Measurements from ENCODE around the gene TTC28. TPM values are rescaled to one million over a fixed set of nuclear protein-coding genes. Genes with fewer than 3 reads are reported as not detected.
"Not testable (repeated sequence)": the region's sequence is repeated elsewhere in the genome, so short reads cannot be mapped to it uniquely, and the experiment has no call there.

TTC28 gene
- total RNA-seq, 5 donors from 2014 or later (not counting 1 experiment from before 2014, with no cell fraction given): 2.3 to 7.8 (median 3.0) TPM

DNA sequence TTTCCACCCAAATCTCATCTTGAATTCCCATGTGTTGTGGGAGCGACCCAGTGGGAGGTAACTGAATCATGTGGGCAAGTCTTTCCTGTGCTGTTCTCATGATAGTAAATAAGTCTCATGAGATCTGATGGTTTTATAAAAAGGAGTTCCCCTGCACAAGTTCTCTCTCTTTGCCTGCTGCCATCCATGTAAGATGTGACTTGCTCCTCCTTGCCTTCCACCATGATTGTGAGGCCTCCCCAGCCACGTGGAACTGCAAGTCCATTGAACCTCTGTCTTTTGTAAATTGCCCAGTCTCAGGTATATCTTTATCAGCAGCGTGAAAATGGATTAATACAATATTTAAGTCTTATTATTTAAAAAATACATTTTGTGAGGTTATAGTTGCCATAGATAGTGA, 315.5 kb downstream of the TTC28 start:
- POLR2A ChIA-PET; H3K9me3 ChIP-seq; H3K27ac ChIP-seq (ENCODE audit: low read length); DNase-seq; H3K4me3 Mint-ChIP-seq; CTCF ChIA-PET; H3K27ac Mint-ChIP-seq; H3K27me3 ChIP-seq (replicated peaks in 1 of 2; ENCODE audit: control insufficient read depth in 2 of 2, extremely low read depth in 1 of 2, insufficient read depth in 2 of 2, low read length in 1 of 2); H3K36me3 ChIP-seq (ENCODE audit: control insufficient read depth in 2 of 2, extremely low read depth in 1 of 2, insufficient read depth in 1 of 2, low read length in 1 of 2); H3K36me3 Mint-ChIP-seq; ATAC-seq (replicated peaks in 1 of 4); H3K4me1 Mint-ChIP-seq; H3K4me1 ChIP-seq (ENCODE audit: control insufficient read depth in 1 of 2, extremely low read depth in 1 of 2, insufficient read depth in 2 of 2, low read length in 2 of 2); H3K4me3 ChIP-seq (ENCODE audit: control insufficient read depth in 1 of 2, extremely low read depth in 1 of 2, low read length in 1 of 2): not testable (repeated sequence)
- H3K9me3 Mint-ChIP-seq: peaks cover 7 to 23% (median 12%) of the 10 kb centered on the region in 3 donors
- WGBS (ENCODE audit: insufficient coverage): no CpG with 5 or more reads among the region's 3 CpGs
- H3K27me3 Mint-ChIP-seq: peaks cover 6 to 16% of the 10 kb centered on the region in 2 donors

DNA sequence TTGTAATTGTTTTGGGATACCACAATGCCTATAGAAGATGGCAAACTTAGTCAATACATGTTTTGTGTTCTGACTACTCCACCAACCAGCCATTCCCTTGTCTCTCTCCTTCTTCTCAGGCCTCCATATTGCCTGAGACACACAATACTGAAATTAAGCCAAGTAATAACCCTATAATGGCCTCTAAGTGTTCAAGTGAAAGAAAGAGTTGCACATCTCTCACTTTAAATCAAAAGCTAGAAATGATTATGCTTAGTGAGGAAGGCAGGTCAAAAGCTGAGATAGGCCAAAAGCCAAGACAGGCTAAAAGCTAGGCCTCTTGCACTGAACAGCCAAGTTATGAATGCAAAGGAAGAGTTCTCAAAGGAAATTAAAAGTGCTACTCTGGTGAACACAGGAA, 318.7 kb downstream of the TTC28 start:
- H3K27ac ChIP-seq (ENCODE audit: low read length): no peak overlapping the region
- H3K9me3 Mint-ChIP-seq: peaks cover 7 to 20% (median 8%) of the 10 kb centered on the region in 3 donors
- no peaks in the 10 kb centered on the region for H3K9me3 ChIP-seq
- H3K36me3 ChIP-seq (ENCODE audit: control insufficient read depth in 2 of 2, extremely low read depth in 1 of 2, insufficient read depth in 1 of 2, low read length in 1 of 2): no peaks in the 10 kb centered on the region
- H3K4me3 Mint-ChIP-seq: no peak overlapping the region
- H3K4me1 ChIP-seq (ENCODE audit: control insufficient read depth in 1 of 2, extremely low read depth in 1 of 2, insufficient read depth in 2 of 2, low read length in 2 of 2): no peaks in the 10 kb centered on the region
- no peaks in the 10 kb centered on the region for H3K27me3 ChIP-seq (replicated peaks in 1 of 2; ENCODE audit: control insufficient read depth in 2 of 2, extremely low read depth in 1 of 2, insufficient read depth in 2 of 2, low read length in 1 of 2)
- H3K4me3 ChIP-seq (ENCODE audit: control insufficient read depth in 1 of 2, extremely low read depth in 1 of 2, low read length in 1 of 2): no peak overlapping the region
- H3K27ac Mint-ChIP-seq: no peak overlapping the region
- H3K36me3 Mint-ChIP-seq: peaks cover 2% of the 10 kb centered on the region
- DNase-seq (no peak), ATAC-seq (replicated peaks in 1 of 4) (no peak)
- POLR2A ChIA-PET: no interaction called here
- H3K4me1 Mint-ChIP-seq: peaks cover 0 to 5% (median 0%) of the 10 kb centered on the region in 3 donors
- CTCF ChIA-PET: no interaction called here
- peaks cover 2 to 3% of the 10 kb centered on the region in 2 donors for H3K27me3 Mint-ChIP-seq

DNA sequence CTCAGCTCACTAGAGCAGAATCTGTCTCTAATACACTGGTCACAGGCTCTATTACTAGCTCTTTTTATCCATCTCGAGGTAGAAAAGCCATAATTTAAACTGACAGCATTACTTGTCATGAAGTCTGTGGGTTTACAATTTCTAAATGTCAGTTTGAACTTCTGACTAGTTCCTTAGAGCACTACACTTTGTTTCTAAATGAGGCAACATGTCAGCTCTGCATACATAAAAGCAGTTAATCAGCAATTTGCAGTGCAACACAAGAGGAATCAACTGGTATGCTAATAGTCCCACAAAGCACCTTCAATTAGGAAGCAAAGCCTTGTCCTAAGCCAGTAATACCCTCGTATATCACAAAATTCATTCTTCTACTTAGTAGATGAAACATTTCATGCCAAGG, 321.3 kb downstream of the TTC28 start:
- CTCF ChIA-PET: interaction anchor here in 1 of 2 donors (0.6 kb wide), 1 partner anchor 23 kb away, joined by 3 read pairs; no protein-coding TSS in a partner anchor
- H3K36me3 ChIP-seq (ENCODE audit: control insufficient read depth in 2 of 2, extremely low read depth in 1 of 2, insufficient read depth in 1 of 2, low read length in 1 of 2): no peaks in the 10 kb centered on the region
- H3K4me3 ChIP-seq (ENCODE audit: control insufficient read depth in 1 of 2, extremely low read depth in 1 of 2, low read length in 1 of 2): no peak overlapping the region
- DNase-seq (no peak), ATAC-seq (replicated peaks in 1 of 4) (no peak)
- H3K27ac Mint-ChIP-seq: no peak overlapping the region
- WGBS (ENCODE audit: insufficient coverage): no CpG with 5 or more reads among the region's 2 CpGs
- no peaks in the 10 kb centered on the region for H3K27me3 ChIP-seq (replicated peaks in 1 of 2; ENCODE audit: control insufficient read depth in 2 of 2, extremely low read depth in 1 of 2, insufficient read depth in 2 of 2, low read length in 1 of 2)
- H3K27me3 Mint-ChIP-seq: peaks cover 3 to 4% of the 10 kb centered on the region in 2 donors
- no peak overlapping the region for H3K27ac ChIP-seq (ENCODE audit: low read length)
- H3K9me3 ChIP-seq: no peaks in the 10 kb centered on the region
- no peak overlapping the region for H3K4me3 Mint-ChIP-seq
- peaks cover 0 to 5% (median 0%) of the 10 kb centered on the region in 3 donors for H3K4me1 Mint-ChIP-seq
- peaks cover 7 to 13% (median 8%) of the 10 kb centered on the region in 3 donors for H3K9me3 Mint-ChIP-seq
- H3K4me1 ChIP-seq (ENCODE audit: control insufficient read depth in 1 of 2, extremely low read depth in 1 of 2, insufficient read depth in 2 of 2, low read length in 2 of 2): no peaks in the 10 kb centered on the region
- H3K36me3 Mint-ChIP-seq: no peaks in the 10 kb centered on the region
- POLR2A ChIA-PET: no interaction called here

DNA sequence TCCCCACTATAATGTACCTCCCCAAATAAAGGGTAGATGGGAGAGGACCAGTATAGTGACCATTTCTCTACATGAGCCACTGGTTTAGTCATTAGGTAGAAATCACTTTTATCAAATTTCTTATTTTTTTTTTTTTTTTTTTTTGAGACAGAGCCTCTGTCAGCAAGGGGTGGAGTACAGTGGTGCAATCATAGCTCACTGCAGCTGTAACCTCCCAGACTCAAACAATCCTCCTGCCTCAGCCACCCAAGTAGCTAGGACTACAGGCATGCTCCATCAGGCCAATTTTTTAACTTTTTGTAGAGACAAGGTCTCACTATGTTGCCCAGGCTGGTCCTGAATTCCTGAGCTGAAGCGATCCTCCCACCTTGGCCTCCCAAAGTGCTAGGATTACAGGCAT, 322.4 kb downstream of the TTC28 start:
- Histone ChIP-seq H3K27me3 (replicated peaks in 1 of 2; ENCODE audit: control insufficient read depth in 2 of 2, extremely low read depth in 1 of 2, insufficient read depth in 2 of 2, low read length in 1 of 2) (no peaks in the 10 kb centered on the region), H3K4me1 (ENCODE audit: control insufficient read depth in 1 of 2, extremely low read depth in 1 of 2, insufficient read depth in 2 of 2, low read length in 2 of 2) (no peaks in the 10 kb centered on the region), H3K27ac (ENCODE audit: low read length) (no peak overlapping the region), H3K36me3 (ENCODE audit: control insufficient read depth in 2 of 2, extremely low read depth in 1 of 2, insufficient read depth in 1 of 2, low read length in 1 of 2) (no peaks in the 10 kb centered on the region), H3K9me3 (no peaks in the 10 kb centered on the region), H3K4me3 (ENCODE audit: control insufficient read depth in 1 of 2, extremely low read depth in 1 of 2, low read length in 1 of 2) (no peak overlapping the region)
- DNase-seq (no peak), ATAC-seq (replicated peaks in 1 of 4) (no peak)
- ChIA-PET POLR2A (interaction anchor here in 1 of 2 donors (0.5 kb wide), 1 partner anchor 58 kb away, joined by 3 read pairs; no protein-coding TSS in a partner anchor), CTCF (no interaction called here)
- WGBS (ENCODE audit: insufficient coverage): no CpG with 5 or more reads among the region's 1 CpG
- H3K27ac Mint-ChIP-seq: no peak overlapping the region
- no peak overlapping the region for H3K4me3 Mint-ChIP-seq
- no peaks in the 10 kb centered on the region for H3K36me3 Mint-ChIP-seq
- H3K9me3 Mint-ChIP-seq: peaks cover under 1 to 7% (median 1%) of the 10 kb centered on the region in 3 donors
- H3K4me1 Mint-ChIP-seq: peaks cover 0 to 5% (median 0%) of the 10 kb centered on the region in 3 donors
- peaks cover 4 to 5% of the 10 kb centered on the region in 2 donors for H3K27me3 Mint-ChIP-seq

DNA sequence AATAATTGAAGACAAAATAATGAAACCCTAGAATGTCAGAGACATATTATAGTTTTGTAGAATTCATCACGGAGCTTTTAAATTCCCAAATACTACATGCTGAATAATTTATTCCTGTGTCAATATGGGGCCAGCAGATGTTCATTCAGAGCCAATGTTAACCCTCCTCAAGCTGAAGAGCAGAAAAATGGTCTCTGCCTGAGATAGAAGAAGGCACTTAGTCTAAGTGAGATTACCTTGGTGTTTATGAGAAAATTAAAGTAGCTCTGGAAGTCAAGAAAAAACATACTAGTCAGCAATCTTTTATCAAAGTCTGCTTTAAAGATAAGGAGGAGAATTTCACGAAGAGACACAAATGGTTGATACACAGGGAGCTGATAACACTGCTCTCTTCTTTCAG, 328.2 kb downstream of the TTC28 start:
- no peak overlapping the region for H3K27ac ChIP-seq (ENCODE audit: low read length)
- H3K9me3 ChIP-seq: no peaks in the 10 kb centered on the region
- ChIA-PET POLR2A (no interaction called here), CTCF (no interaction called here)
- H3K27me3 ChIP-seq (replicated peaks in 1 of 2; ENCODE audit: control insufficient read depth in 2 of 2, extremely low read depth in 1 of 2, insufficient read depth in 2 of 2, low read length in 1 of 2): no peaks in the 10 kb centered on the region
- peaks cover 0 to 6% (median 0%) of the 10 kb centered on the region in 3 donors for H3K9me3 Mint-ChIP-seq
- ATAC-seq (replicated peaks in 1 of 4) (no peak), DNase-seq (no peak)
- no peak overlapping the region for H3K4me3 Mint-ChIP-seq
- H3K4me1 ChIP-seq (ENCODE audit: control insufficient read depth in 1 of 2, extremely low read depth in 1 of 2, insufficient read depth in 2 of 2, low read length in 2 of 2): no peaks in the 10 kb centered on the region
- H3K36me3 ChIP-seq (ENCODE audit: control insufficient read depth in 2 of 2, extremely low read depth in 1 of 2, insufficient read depth in 1 of 2, low read length in 1 of 2): no peaks in the 10 kb centered on the region
- no peak overlapping the region for H3K4me3 ChIP-seq (ENCODE audit: control insufficient read depth in 1 of 2, extremely low read depth in 1 of 2, low read length in 1 of 2)
- 100% methylated on average over 1 of the region's 2 CpGs for WGBS (ENCODE audit: insufficient coverage)
- no peaks in the 10 kb centered on the region for H3K36me3 Mint-ChIP-seq
- peaks cover 6% of the 10 kb centered on the region in 2 donors for H3K27me3 Mint-ChIP-seq
- H3K4me1 Mint-ChIP-seq: no peaks in the 10 kb centered on the region
- no peak overlapping the region for H3K27ac Mint-ChIP-seq

DNA sequence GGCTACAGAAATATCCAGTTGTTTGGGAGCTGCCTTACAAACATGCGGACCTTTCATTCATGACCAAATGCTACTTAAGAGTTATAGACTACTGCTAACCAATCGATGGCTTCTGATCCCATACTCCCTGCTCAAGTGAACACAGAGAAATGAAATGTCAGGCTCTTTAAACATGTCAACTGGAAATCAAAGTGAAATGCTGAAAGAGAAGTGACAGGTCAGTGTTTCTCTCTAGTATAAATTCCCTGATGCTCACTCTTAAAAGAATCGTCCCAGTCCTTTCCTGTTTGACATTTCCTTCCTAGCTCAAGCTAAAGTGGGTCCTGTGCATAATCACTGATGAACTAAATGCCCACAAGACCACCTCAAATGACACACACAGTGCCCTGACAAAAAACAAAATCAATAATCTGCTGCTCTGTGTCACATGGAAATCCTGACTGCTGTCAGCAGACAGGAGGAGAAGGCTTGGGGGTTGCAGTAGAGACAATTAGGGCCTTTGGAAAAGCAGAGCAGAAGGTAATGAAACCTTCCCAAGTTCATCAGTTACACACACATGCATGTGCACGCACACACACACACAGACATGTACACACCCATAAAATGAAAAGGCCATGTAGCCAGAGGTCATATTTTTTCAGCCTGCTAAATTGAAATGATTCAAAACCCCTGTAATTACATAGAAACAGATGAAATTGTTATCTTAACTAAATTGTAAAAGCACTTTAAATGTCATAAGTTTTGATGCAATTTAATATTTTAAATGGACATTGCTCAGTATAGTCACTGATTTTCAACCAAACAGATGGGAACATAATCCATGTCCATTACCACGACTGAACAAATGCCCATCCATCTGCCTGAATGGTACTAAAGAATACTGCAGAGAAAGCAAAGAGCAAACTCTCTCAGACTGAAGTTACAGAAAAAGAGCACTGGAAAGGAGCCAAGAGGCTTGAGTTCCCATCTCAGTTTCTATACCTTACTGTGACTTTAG, 330.7 kb downstream of the TTC28 start:
- Histone ChIP-seq H3K27me3 (replicated peaks in 1 of 2; ENCODE audit: control insufficient read depth in 2 of 2, extremely low read depth in 1 of 2, insufficient read depth in 2 of 2, low read length in 1 of 2) (no peaks in the 10 kb centered on the region), H3K9me3 (no peaks in the 10 kb centered on the region), H3K27ac (ENCODE audit: low read length) (no peak overlapping the region), H3K36me3 (ENCODE audit: control insufficient read depth in 2 of 2, extremely low read depth in 1 of 2, insufficient read depth in 1 of 2, low read length in 1 of 2) (no peaks in the 10 kb centered on the region), H3K4me3 (ENCODE audit: control insufficient read depth in 1 of 2, extremely low read depth in 1 of 2, low read length in 1 of 2) (no peak overlapping the region), H3K4me1 (ENCODE audit: control insufficient read depth in 1 of 2, extremely low read depth in 1 of 2, insufficient read depth in 2 of 2, low read length in 2 of 2) (no peaks in the 10 kb centered on the region)
- H3K36me3 Mint-ChIP-seq: no peaks in the 10 kb centered on the region
- no peak overlapping the region for H3K27ac Mint-ChIP-seq
- ATAC-seq (replicated peaks in 1 of 4): no peak
- no peaks in the 10 kb centered on the region for H3K4me1 Mint-ChIP-seq
- 0% methylated on average over 1 of the region's 5 CpGs for WGBS (ENCODE audit: insufficient coverage)
- H3K9me3 Mint-ChIP-seq: peaks cover 0 to under 1% (median 0%) of the 10 kb centered on the region in 3 donors
- DNase-seq: no peak
- no peak overlapping the region for H3K4me3 Mint-ChIP-seq
- CTCF ChIA-PET: no interaction called here
- peaks cover 8 to 9% of the 10 kb centered on the region in 2 donors for H3K27me3 Mint-ChIP-seq
- POLR2A ChIA-PET: no interaction called here

Measured in T-cell (primary cell).